Testis (tissue), 2 donors: ENCODE data around the gene ARID4B.

Experiments used
- POLR2A ChIP-seq: fragments of 450-650 bp; IDR thresholded peaks from one replicate; pipeline ENCODE4 v1.6.1; 2017; ENCODE audit warnings: antibody characterized with exemption, mild to moderate bottlenecking, moderate library complexity
- TF ChIP-seq, protein P1 (sequence below), 3 experiments: fragments of 450-650 bp in 2 of 3; fragments of 200-600 bp in 1 of 3; sonication (generic) in 1 of 3; IDR thresholded peaks; one replicate each; pipeline ENCODE4 v1.5.1; 2016 to 2019; ENCODE audit warnings: antibody characterized with exemption in 3 of 3, mild to moderate bottlenecking in 2 of 3, moderate library complexity in 1 of 3

- TF ChIP-seq, protein P1, sequence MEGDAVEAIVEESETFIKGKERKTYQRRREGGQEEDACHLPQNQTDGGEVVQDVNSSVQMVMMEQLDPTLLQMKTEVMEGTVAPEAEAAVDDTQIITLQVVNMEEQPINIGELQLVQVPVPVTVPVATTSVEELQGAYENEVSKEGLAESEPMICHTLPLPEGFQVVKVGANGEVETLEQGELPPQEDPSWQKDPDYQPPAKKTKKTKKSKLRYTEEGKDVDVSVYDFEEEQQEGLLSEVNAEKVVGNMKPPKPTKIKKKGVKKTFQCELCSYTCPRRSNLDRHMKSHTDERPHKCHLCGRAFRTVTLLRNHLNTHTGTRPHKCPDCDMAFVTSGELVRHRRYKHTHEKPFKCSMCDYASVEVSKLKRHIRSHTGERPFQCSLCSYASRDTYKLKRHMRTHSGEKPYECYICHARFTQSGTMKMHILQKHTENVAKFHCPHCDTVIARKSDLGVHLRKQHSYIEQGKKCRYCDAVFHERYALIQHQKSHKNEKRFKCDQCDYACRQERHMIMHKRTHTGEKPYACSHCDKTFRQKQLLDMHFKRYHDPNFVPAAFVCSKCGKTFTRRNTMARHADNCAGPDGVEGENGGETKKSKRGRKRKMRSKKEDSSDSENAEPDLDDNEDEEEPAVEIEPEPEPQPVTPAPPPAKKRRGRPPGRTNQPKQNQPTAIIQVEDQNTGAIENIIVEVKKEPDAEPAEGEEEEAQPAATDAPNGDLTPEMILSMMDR (IDR thresholded peaks at IDR 0.05) = no peak
- TF ChIP-seq POLR2A = no peak
Measured at GRCh38 chr1:235139315-235139714, 188.7 kb downstream of the ARID4B start.
